ENCODE data around the gene STXBP5L. TPM values are rescaled to one million over a fixed set of nuclear protein-coding genes. Genes with fewer than 3 reads are reported as not detected.

Gene STXBP5L
- total RNA-seq, result 0.98 TPM

GRCh38 chr3:120908030-120908794 is at the start of gene STXBP5L:
TSS of gene STXBP5L (plus strand) at chr3:120908205. CDS start at chr3:120909579, 1,374 bp downstream.
- Histone ChIP-seq H3K27ac (peak within 1 kb of the TSS; percentile 4), H3K4me3 (peak within 1 kb of the TSS; percentile 31 to 44), H3K36me3 (no peaks in the 10 kb centered on the region), H3K9me3 (no peaks in the 10 kb centered on the region), H3K27me3 (no peaks in the 10 kb centered on the region), H3K4me1 (peaks cover 20% of the 10 kb centered on the region)
- no peak for DNase-seq (ENCODE audit: extremely low spot score in 2 of 2)
- peak; percentile 27 to 68 for TF ChIP-seq POLR2AphosphoS5 (IDR thresholded peaks at IDR 0.05; ENCODE audit: insufficient read depth in 1 of 2, low read depth in 1 of 2)
- TF ChIP-seq CTCF (IDR thresholded peaks at IDR 0.05), result no peak
- no peak for TF ChIP-seq POLR2A (IDR thresholded peaks at IDR 0.05)
- intact Hi-C loops (cut with DNase I), result no loop called here

GRCh38 chr3:120858521-120858920 is 49.5 kb upstream of the STXBP5L start:
- intact Hi-C loops (cut with DNase I), result no loop called here
- no peaks in the 10 kb centered on the region for H3K36me3 ChIP-seq
- TF ChIP-seq CTCF (IDR thresholded peaks at IDR 0.05), result no peak
- TF ChIP-seq POLR2AphosphoS5 (IDR thresholded peaks at IDR 0.05; ENCODE audit: insufficient read depth in 1 of 2, low read depth in 1 of 2), result no peak
- TF ChIP-seq POLR2A (IDR thresholded peaks at IDR 0.05), result no peak
- no peak overlapping the region for H3K4me3 ChIP-seq
- H3K27me3 ChIP-seq, result no peaks in the 10 kb centered on the region
- no peak for DNase-seq (ENCODE audit: extremely low spot score in 2 of 2)
- H3K27ac ChIP-seq, result no peak overlapping the region
- no peaks in the 10 kb centered on the region for H3K4me1 ChIP-seq
- H3K9me3 ChIP-seq, result no peaks in the 10 kb centered on the region

- intact Hi-C loops (cut with DNase I), result no loop called here
- Histone ChIP-seq H3K9me3 (no peaks in the 10 kb centered on the region), H3K4me3 (no peak overlapping the region), H3K27ac (no peak overlapping the region), H3K27me3 (no peaks in the 10 kb centered on the region), H3K36me3 (no peaks in the 10 kb centered on the region), H3K4me1 (no peaks in the 10 kb centered on the region)
- DNase-seq (ENCODE audit: extremely low spot score in 2 of 2), result no peak
- TF ChIP-seq CTCF (IDR thresholded peaks at IDR 0.05), result no peak
These were observed 43.5 kb upstream of the STXBP5L start for GRCh38 chr3:120864541-120864940.

GRCh38 chr3:120875507-120875906 is 32.5 kb upstream of the STXBP5L start:
- Histone ChIP-seq H3K9me3 (no peaks in the 10 kb centered on the region), H3K36me3 (no peaks in the 10 kb centered on the region), H3K27ac (no peak overlapping the region), H3K4me1 (no peaks in the 10 kb centered on the region), H3K27me3 (no peaks in the 10 kb centered on the region), H3K4me3 (no peak overlapping the region)
- intact Hi-C loops (cut with DNase I), result no loop called here
- no peak for DNase-seq (ENCODE audit: extremely low spot score in 2 of 2)
- TF ChIP-seq CTCF (IDR thresholded peaks at IDR 0.05) (no peak), POLR2AphosphoS5 (IDR thresholded peaks at IDR 0.05; ENCODE audit: insufficient read depth in 1 of 2, low read depth in 1 of 2) (no peak), POLR2A (IDR thresholded peaks at IDR 0.05) (no peak)

- no peaks in the 10 kb centered on the region for H3K9me3 ChIP-seq
- TF ChIP-seq POLR2AphosphoS5 (IDR thresholded peaks at IDR 0.05; ENCODE audit: insufficient read depth in 1 of 2, low read depth in 1 of 2) (no peak), POLR2A (IDR thresholded peaks at IDR 0.05) (no peak), CTCF (IDR thresholded peaks at IDR 0.05) (no peak)
- H3K4me1 ChIP-seq, result no peaks in the 10 kb centered on the region
- H3K36me3 ChIP-seq, result no peaks in the 10 kb centered on the region
- DNase-seq (ENCODE audit: extremely low spot score in 2 of 2), result no peak
- H3K27ac ChIP-seq, result no peak overlapping the region
- no peaks in the 10 kb centered on the region for H3K27me3 ChIP-seq
- no peak overlapping the region for H3K4me3 ChIP-seq
- intact Hi-C loops (cut with DNase I), result no loop called here
These were observed 32.0 kb upstream of the STXBP5L start for GRCh38 chr3:120875989-120876388.

Measured in vagina (tissue), 2 donors.